Glutamatergic neuron (in vitro differentiated cells): ENCODE data around the gene HAPLN1. TPM values are rescaled to one million over a fixed set of nuclear protein-coding genes. Genes with fewer than 3 reads are reported as not detected.

Experiments used
- DNase-seq: peaks from one replicate; pipeline ENCODE4 v3.0.0; 2022
- H3K27ac Mint-ChIP-seq: one replicate; pipeline ENCODE4 v1.8.0; 2020; ENCODE audit warnings: mild to moderate bottlenecking, mixed read lengths, inconsistent platforms; ENCODE audit not compliant: unreplicated experiment
- H3K27me3 Mint-ChIP-seq: one replicate; pipeline ENCODE4 v1.8.0; 2020; ENCODE audit warnings: mild to moderate bottlenecking, moderate library complexity, mixed read lengths, inconsistent platforms; ENCODE audit not compliant: unreplicated experiment
- H3K36me3 Mint-ChIP-seq: one replicate; pipeline ENCODE4 v1.8.0; 2020; ENCODE audit warnings: mild to moderate bottlenecking, mixed read lengths, inconsistent platforms; ENCODE audit not compliant: unreplicated experiment
- H3K4me1 Mint-ChIP-seq: one replicate; pipeline ENCODE4 v1.8.0; 2020; ENCODE audit warnings: mild to moderate bottlenecking, low read depth, mixed read lengths, inconsistent platforms; ENCODE audit not compliant: unreplicated experiment
- H3K4me3 Mint-ChIP-seq: one replicate; pipeline ENCODE4 v1.8.0; 2020; ENCODE audit warnings: mild to moderate bottlenecking, mixed read lengths, inconsistent platforms; ENCODE audit not compliant: unreplicated experiment
- H3K9me3 Mint-ChIP-seq: one replicate; pipeline ENCODE4 v1.8.0; 2020; ENCODE audit warnings: mild to moderate bottlenecking, moderate library complexity, mixed read lengths, inconsistent platforms; ENCODE audit not compliant: unreplicated experiment
- long read RNA-seq: library from polyadenylated mRNA; unstranded; transcript quantifications from one replicate; pipeline ENCODE4 v2.0.0, GENCODE V29; 2020; ENCODE audit not compliant: unreplicated experiment
- total RNA-seq: library from RNA; stranded (reverse); fragmentation: NEBNext Ultra II Directional; extraction: Animal tissue kit (Norgen Biotek cat#: 25700); gene quantifications from one replicate; pipeline ENCODE4 v1.2.1, GENCODE V29; 2021; ENCODE audit not compliant: unreplicated experiment
- TF ChIP-seq, protein P1 (sequence below): fragments of 200-600 bp; sonication (generic); IDR thresholded peaks from one replicate; pipeline ENCODE4 v1.5.0; 2021; ENCODE audit not compliant: partially characterized antibody, unreplicated experiment

HAPLN1 gene
- total RNA-seq, result 2.9 TPM
- long read RNA-seq, full-length matches to known transcripts, result 3 of 5 reads
- long read RNA-seq, partial matches to known transcripts, result 0 of 5 reads
- long read RNA-seq, other reads (novel, unspliced or antisense), result 2 of 5 reads

DNA sequence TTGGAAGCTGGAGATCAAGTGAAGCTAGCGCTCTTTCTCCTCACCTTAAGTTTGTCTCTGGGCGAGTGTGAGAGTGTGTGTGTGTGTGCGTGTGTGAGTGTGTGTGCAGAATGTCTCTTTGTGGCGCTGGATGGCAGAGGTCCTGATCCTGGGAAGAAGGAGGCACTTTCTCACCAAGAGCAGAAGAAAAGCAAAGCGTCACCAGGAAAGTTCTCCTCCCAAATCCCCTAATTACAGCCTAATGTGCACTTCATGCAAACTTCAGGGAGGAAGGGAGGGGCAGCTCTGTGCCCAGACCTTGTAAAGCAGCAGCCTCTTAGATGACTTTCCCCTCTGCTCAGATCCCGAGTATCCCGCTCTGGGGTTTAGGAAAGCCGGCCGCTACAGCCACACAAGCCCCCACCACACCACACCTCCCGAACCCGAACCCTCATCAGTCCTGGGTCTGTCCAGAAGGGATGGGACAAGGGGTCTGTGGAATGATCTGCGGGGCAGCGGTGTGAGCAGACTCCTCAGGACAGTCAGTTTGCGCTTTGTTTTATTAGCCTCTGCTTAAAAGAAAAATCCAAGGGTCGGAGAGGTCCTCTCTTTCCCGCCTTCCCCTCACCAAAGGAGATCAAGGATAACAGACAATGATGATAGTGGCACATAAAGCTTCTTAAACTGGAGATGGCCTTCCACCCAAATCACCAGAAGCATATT is at the start of gene HAPLN1:
HAPLN1 (minus strand) TSS at position 20 of the 702 bp plus-strand sequence. CDS start 47,332 bp downstream, outside the sequence.
- Mint-ChIP-seq H3K27ac (peak within 1 kb of the TSS; percentile 87), H3K9me3 (peaks cover 9% of the 10 kb centered on the region), H3K36me3 (no peaks in the 10 kb centered on the region), H3K4me1 (peaks cover 45% of the 10 kb centered on the region), H3K27me3 (peaks cover 5% of the 10 kb centered on the region), H3K4me3 (peak within 1 kb of the TSS; percentile 95)
- no peak for DNase-seq
- TF ChIP-seq, protein P1, sequence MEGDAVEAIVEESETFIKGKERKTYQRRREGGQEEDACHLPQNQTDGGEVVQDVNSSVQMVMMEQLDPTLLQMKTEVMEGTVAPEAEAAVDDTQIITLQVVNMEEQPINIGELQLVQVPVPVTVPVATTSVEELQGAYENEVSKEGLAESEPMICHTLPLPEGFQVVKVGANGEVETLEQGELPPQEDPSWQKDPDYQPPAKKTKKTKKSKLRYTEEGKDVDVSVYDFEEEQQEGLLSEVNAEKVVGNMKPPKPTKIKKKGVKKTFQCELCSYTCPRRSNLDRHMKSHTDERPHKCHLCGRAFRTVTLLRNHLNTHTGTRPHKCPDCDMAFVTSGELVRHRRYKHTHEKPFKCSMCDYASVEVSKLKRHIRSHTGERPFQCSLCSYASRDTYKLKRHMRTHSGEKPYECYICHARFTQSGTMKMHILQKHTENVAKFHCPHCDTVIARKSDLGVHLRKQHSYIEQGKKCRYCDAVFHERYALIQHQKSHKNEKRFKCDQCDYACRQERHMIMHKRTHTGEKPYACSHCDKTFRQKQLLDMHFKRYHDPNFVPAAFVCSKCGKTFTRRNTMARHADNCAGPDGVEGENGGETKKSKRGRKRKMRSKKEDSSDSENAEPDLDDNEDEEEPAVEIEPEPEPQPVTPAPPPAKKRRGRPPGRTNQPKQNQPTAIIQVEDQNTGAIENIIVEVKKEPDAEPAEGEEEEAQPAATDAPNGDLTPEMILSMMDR, result no peak

DNA sequence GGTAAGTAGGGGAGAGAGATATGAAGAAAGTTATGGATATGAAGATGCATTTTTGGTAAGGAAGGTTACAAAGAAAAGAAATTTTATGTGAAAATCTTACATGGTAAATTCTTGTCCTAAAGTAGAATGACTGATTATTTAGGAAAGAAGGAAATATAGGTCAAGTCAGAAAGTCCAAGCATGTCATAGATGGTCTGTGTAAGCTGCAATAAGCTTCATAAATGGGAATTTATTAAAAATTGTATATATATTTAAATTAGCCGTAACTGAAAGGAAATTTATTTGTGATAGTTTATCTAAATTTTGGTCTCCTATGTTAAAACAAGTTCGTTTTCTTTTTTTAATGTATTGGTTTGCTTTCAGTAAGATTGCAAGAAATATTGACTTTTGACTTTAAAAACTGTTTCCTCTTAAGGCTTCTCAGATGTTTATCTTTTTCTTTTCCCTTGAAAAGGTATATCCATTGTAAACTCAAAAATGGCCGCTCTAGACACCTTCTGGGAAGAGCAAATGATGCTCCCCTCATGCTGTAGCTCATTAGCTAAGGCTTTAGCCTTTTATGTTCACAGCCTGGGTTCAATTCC is 46.8 kb upstream of the HAPLN1 start:
- TF ChIP-seq, protein P1, result no peak
- Mint-ChIP-seq H3K4me3 (no peak overlapping the region), H3K36me3 (peaks cover 19% of the 10 kb centered on the region), H3K27me3 (no peaks in the 10 kb centered on the region), H3K27ac (no peak overlapping the region), H3K4me1 (no peaks in the 10 kb centered on the region), H3K9me3 (peaks cover 12% of the 10 kb centered on the region)
- DNase-seq, result no peak

DNA sequence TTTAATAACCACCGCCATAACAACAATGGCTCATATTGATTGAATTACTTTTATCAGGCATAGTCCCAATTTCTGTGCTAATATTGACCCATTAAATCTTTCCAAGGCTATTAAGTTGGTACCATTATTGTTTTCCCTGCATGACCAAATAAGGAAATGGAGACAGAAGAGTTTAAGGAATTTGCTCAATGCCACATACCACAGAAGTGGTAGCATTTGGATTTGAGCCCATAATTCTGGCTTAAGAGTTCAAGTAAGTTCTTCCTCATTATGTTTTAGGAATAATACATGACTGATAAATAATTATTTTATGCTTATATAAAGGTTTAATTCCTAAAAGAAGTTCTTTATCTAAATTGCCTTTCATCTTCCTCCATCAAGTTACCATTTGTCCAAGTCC is 43.4 kb upstream of the HAPLN1 start:
- no peak overlapping the region for H3K4me3 Mint-ChIP-seq
- H3K4me1 Mint-ChIP-seq, result no peaks in the 10 kb centered on the region
- no peaks in the 10 kb centered on the region for H3K27me3 Mint-ChIP-seq
- TF ChIP-seq, protein P1, result no peak
- H3K36me3 Mint-ChIP-seq, result peaks cover 19% of the 10 kb centered on the region
- DNase-seq, result no peak
- H3K9me3 Mint-ChIP-seq, result peaks cover 8% of the 10 kb centered on the region
- H3K27ac Mint-ChIP-seq, result no peak overlapping the region

DNA sequence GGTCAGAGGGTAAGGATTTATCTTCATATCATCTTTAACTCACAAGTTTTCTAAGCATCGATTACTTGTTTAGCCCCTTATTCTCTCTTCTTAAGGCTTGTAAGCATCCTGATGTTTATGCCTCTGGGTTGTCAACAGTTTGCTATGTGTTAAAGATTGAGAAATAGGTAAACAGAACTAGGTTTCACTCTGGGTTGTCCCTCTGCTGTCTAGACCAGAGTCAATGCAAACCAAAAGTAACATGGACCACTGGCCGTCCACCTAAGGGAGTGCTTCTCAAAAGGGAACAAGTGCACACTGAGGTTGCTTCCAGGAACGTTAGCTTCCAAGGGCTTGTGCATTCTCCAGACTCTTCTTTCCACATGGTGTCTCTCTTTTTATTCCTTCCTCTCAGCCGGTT is 39.9 kb upstream of the HAPLN1 start:
- Mint-ChIP-seq H3K4me3 (no peak overlapping the region), H3K27me3 (no peaks in the 10 kb centered on the region), H3K36me3 (peaks cover 3% of the 10 kb centered on the region), H3K9me3 (peaks cover 4% of the 10 kb centered on the region), H3K27ac (no peak overlapping the region), H3K4me1 (no peaks in the 10 kb centered on the region)
- DNase-seq, result no peak
- TF ChIP-seq, protein P1, result no peak

DNA sequence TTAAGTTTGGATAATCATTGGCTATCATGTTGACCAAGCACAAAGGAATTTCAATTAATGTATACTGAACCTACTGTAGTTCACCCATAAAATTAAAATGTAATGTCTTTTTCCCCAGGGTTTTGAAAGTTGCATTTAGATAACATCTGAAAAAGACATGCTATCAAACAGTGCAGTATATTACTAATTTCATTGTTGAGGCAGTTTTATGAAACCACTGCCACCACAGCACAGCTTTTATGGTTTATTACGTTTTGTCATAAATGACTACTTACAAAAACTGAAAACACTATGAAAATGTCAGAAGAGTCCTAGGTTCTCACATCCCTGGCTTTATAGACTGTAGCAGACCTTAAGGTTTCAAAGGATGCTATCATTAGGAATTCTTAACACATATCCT is 32.0 kb upstream of the HAPLN1 start:
- Mint-ChIP-seq H3K9me3 (peaks cover 2% of the 10 kb centered on the region), H3K4me1 (no peaks in the 10 kb centered on the region), H3K36me3 (peaks cover 14% of the 10 kb centered on the region), H3K27me3 (no peaks in the 10 kb centered on the region), H3K27ac (no peak overlapping the region), H3K4me3 (no peak overlapping the region)
- TF ChIP-seq, protein P1, result no peak
- no peak for DNase-seq
